GM21619 (cell line): Measurements from ENCODE around the gene SLX9.

Experiments used
- ATAC-seq: cut with Tn5 transposase; IDR thresholded peaks from one replicate; pipeline ENCODE4 v1.9.1; 2021; ENCODE audit not compliant: unreplicated experiment

Gene SLX9

GRCh38 chr21:44943686-44944550 lies 4.1 kb downstream of the SLX9 start:
- no peak for ATAC-seq

GRCh38 chr21:44944596-44944995 lies 4.8 kb downstream of the SLX9 start:
- ATAC-seq: no peak

GRCh38 chr21:44946254-44947041 lies 6.6 kb downstream of the SLX9 start:
- no peak for ATAC-seq

GRCh38 chr21:44947111-44947929 lies 7.5 kb downstream of the SLX9 start:
- no peak for ATAC-seq

GRCh38 chr21:44947930-44948331 lies 8.1 kb downstream of the SLX9 start:
- no peak for ATAC-seq

- ATAC-seq: no peak
These were observed 8.7 kb downstream of the SLX9 start for GRCh38 chr21:44948426-44949120.

- no peak for ATAC-seq
These were observed 9.4 kb downstream of the SLX9 start for GRCh38 chr21:44949161-44949778.

- ATAC-seq: no peak
These were observed 10.0 kb downstream of the SLX9 start for GRCh38 chr21:44949779-44950198.

GRCh38 chr21:44950351-44950750 lies 10.5 kb downstream of the SLX9 start:
- no peak for ATAC-seq

- ATAC-seq: no peak
These were observed 11.5 kb downstream of the SLX9 start for GRCh38 chr21:44951186-44951915.

GRCh38 chr21:44952116-44952928 lies 12.5 kb downstream of the SLX9 start:
- ATAC-seq: no peak

- ATAC-seq: no peak
These were observed 13.2 kb downstream of the SLX9 start for GRCh38 chr21:44952929-44953627.

- ATAC-seq: no peak
These were observed 13.8 kb downstream of the SLX9 start for GRCh38 chr21:44953628-44954021.

GRCh38 chr21:44954281-44954771 lies 14.5 kb downstream of the SLX9 start:
- no peak for ATAC-seq

- no peak for ATAC-seq
These were observed 15.4 kb downstream of the SLX9 start for GRCh38 chr21:44955141-44955797.

GRCh38 chr21:44955798-44956175 lies 16.0 kb downstream of the SLX9 start:
- ATAC-seq: no peak

- no peak for ATAC-seq
These were observed 16.7 kb downstream of the SLX9 start for GRCh38 chr21:44956356-44957046.
